GM12864 (cell line): Measurements from ENCODE around the gene RNF168.

Experiments
- DNase-seq: peaks from one replicate; pipeline ENCODE4 v3.0.0-alpha.2; 2011; ENCODE audit warnings: low read depth
- H3K4me3 ChIP-seq: 2 replicates; pipeline ENCODE4 v1.5.1; 2011; ENCODE audit warnings: mild to moderate bottlenecking, low read depth, low read length, control low read depth
- CTCF ChIP-seq: IDR thresholded peaks from 2 replicates; pipeline ENCODE4 v1.5.1; 2011; ENCODE audit warnings: low read depth, mild to moderate bottlenecking, moderate library complexity, low read length, control low read depth, inconsistent platforms; ENCODE audit errors: missing control alignments

Gene RNF168

GRCh38 chr3:196502775-196503195 is 783 bp downstream of the RNF168 start:
- TF ChIP-seq CTCF: no peak
- H3K4me3 ChIP-seq: peak overlapping the region; percentile 81

GRCh38 chr3:196501316-196502044 is 2.1 kb downstream of the RNF168 start:
- DNase-seq: no peak
- no peak for TF ChIP-seq CTCF
- H3K4me3 ChIP-seq: peak overlapping the region; percentile 81

More at GRCh38 chr3:196502775-196503195, 783 bp downstream of the RNF168 start:
- DNase-seq: peak; percentile 19

GRCh38 chr3:196499807-196500524 is 3.6 kb downstream of the RNF168 start:
- TF ChIP-seq CTCF: no peak

GRCh38 chr3:196499061-196499460 is 4.5 kb downstream of the RNF168 start:
- no peak for DNase-seq
- H3K4me3 ChIP-seq: no peak overlapping the region; the same call in 1 of the 2 replicates
- no peak for TF ChIP-seq CTCF

More at GRCh38 chr3:196499807-196500524, 3.6 kb downstream of the RNF168 start:
- peak overlapping the region; percentile 81 for H3K4me3 ChIP-seq
- no peak for DNase-seq

GRCh38 chr3:196498297-196498696 is 5.3 kb downstream of the RNF168 start:
- no peak overlapping the region for H3K4me3 ChIP-seq
- no peak for TF ChIP-seq CTCF
- no peak for DNase-seq

- DNase-seq: no peak
- no peak overlapping the region for H3K4me3 ChIP-seq
- TF ChIP-seq CTCF: no peak
Measured at GRCh38 chr3:196496183-196496582, 7.4 kb downstream of the RNF168 start.

GRCh38 chr3:196493292-196493691 is 10.3 kb downstream of the RNF168 start:
- no peak overlapping the region for H3K4me3 ChIP-seq
- DNase-seq: no peak
- TF ChIP-seq CTCF: no peak
